Osteoblast (primary cell): Measurements from ENCODE around the gene LAMA5. TPM values are rescaled to one million over a fixed set of nuclear protein-coding genes. Genes with fewer than 3 reads are reported as not detected.

Experiments
- DNase-seq: peaks from one replicate; pipeline ENCODE4 v3.0.0; 2011; ENCODE audit warnings: low spot score, mixed read lengths; ENCODE audit not compliant: insufficient read length; ENCODE audit errors: missing footprints
- H2AFZ ChIP-seq: 2 replicates; pipeline ENCODE4 v1.6.0; 2011; ENCODE audit warnings: mild to moderate bottlenecking, low read length
- H3K27ac ChIP-seq: 2 replicates; pipeline ENCODE4 v1.5.1; 2011; ENCODE audit warnings: mild to moderate bottlenecking, low read depth, low read length, moderate library complexity
- H3K27me3 ChIP-seq: 2 replicates; pipeline ENCODE4 v1.6.0; 2012; ENCODE audit warnings: mild to moderate bottlenecking, control low read depth, inconsistent platforms, low read length, moderate library complexity; ENCODE audit not compliant: insufficient read depth
- H3K36me3 ChIP-seq: 2 replicates; pipeline ENCODE4 v1.5.1; 2011; ENCODE audit warnings: mild to moderate bottlenecking, low read length, control low read depth, moderate library complexity; ENCODE audit not compliant: insufficient read depth
- H3K4me1 ChIP-seq: 2 replicates; pipeline ENCODE4 v1.5.1; 2011; ENCODE audit warnings: mild to moderate bottlenecking, low read length, control low read depth, moderate library complexity; ENCODE audit not compliant: insufficient read depth
- H3K4me2 ChIP-seq: 2 replicates; pipeline ENCODE4 v1.6.0; 2011; ENCODE audit warnings: mild to moderate bottlenecking, low read length; ENCODE audit not compliant: insufficient read depth
- H3K4me3 ChIP-seq: fragments of 200-600 bp; sonication (generic); 3 replicates; pipeline ENCODE4 v1.5.1; 2012; ENCODE audit warnings: mild to moderate bottlenecking, low read length, inconsistent platforms; ENCODE audit not compliant: insufficient read depth
- H3K79me2 ChIP-seq: 2 replicates; pipeline ENCODE4 v1.6.0; 2012; ENCODE audit warnings: mild to moderate bottlenecking, low read length, control low read depth, inconsistent platforms; ENCODE audit not compliant: insufficient read depth
- H3K9me3 ChIP-seq: 2 replicates; pipeline ENCODE4 v1.5.1; 2011; ENCODE audit warnings: low read depth, low read length, control low read depth
- H4K20me1 ChIP-seq: 2 replicates; pipeline ENCODE4 v1.6.0; 2012; ENCODE audit warnings: mild to moderate bottlenecking, low read length, control low read depth; ENCODE audit not compliant: insufficient read depth
- total RNA-seq: library from RNA; depleted of rRNA; stranded (reverse); fragments of >200 nt; gene quantifications from 2 replicates; pipeline ENCODE4 v1.2.3, GENCODE V29; 2012
- TF ChIP-seq, protein P1 (sequence below): IDR thresholded peaks from 2 replicates; pipeline ENCODE4 v1.5.1; 2011; ENCODE audit warnings: mild to moderate bottlenecking, low read depth, low read length, moderate library complexity; ENCODE audit errors: extremely low read depth

The LAMA5 gene
- total RNA-seq, 1 donor: 2.2 TPM

DNA sequence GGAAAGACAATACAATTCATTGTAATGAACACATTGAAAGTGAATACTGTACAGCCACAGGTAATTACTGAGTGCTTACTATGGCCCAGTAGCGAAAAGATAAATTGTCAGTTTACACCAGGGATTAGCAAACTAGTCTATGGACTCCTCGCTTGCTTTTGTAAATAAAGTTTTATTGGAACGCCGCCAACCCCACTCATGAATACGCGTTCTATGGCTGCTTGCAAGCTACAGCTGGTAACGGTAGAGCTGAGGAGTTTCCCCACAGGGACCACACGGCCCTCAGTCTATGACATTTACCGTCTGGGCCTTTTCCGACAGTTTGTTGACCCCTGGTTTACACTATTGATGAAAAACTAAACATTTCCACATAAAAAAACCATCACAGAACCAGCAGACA lies 24.2 kb downstream of the LAMA5 start:
- TF ChIP-seq, protein P1, sequence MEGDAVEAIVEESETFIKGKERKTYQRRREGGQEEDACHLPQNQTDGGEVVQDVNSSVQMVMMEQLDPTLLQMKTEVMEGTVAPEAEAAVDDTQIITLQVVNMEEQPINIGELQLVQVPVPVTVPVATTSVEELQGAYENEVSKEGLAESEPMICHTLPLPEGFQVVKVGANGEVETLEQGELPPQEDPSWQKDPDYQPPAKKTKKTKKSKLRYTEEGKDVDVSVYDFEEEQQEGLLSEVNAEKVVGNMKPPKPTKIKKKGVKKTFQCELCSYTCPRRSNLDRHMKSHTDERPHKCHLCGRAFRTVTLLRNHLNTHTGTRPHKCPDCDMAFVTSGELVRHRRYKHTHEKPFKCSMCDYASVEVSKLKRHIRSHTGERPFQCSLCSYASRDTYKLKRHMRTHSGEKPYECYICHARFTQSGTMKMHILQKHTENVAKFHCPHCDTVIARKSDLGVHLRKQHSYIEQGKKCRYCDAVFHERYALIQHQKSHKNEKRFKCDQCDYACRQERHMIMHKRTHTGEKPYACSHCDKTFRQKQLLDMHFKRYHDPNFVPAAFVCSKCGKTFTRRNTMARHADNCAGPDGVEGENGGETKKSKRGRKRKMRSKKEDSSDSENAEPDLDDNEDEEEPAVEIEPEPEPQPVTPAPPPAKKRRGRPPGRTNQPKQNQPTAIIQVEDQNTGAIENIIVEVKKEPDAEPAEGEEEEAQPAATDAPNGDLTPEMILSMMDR: no peak
- Histone ChIP-seq H3K27ac (no peak overlapping the region), H3K4me2 (no peak overlapping the region), H3K4me3 (no peak overlapping the region), H3K79me2 (no peaks in the 10 kb centered on the region), H3K36me3 (no peaks in the 10 kb centered on the region), H4K20me1 (no peaks in the 10 kb centered on the region), H3K9me3 (no peaks in the 10 kb centered on the region), H3K4me1 (no peaks in the 10 kb centered on the region), H3K27me3 (no peaks in the 10 kb centered on the region), H2AFZ (no peak overlapping the region)
- no peak for DNase-seq

DNA sequence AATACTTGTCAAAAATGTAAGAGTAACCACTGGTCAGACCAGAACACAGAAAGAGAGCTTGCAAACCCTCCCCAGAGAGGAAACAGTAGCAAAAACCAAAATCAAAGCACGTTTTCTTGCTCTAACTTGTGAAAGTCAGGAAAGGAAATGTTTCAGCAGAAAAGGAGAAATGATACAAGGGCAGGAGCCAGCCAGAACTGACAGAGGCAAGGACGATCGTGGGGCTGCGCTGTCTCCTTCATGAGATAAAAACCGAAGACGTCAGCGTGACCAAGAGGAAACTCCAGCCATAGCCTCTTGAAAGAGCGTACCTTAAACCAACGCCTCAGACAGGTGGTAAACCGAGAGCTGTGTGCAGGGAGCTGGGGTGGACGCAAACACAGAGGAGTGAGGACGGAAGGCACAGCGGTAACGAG lies 27.5 kb downstream of the LAMA5 start:
- DNase-seq: no peak
- Histone ChIP-seq H3K27me3 (no peaks in the 10 kb centered on the region), H3K9me3 (no peaks in the 10 kb centered on the region), H3K4me3 (no peak overlapping the region), H4K20me1 (no peaks in the 10 kb centered on the region), H3K79me2 (no peaks in the 10 kb centered on the region), H3K4me1 (no peaks in the 10 kb centered on the region), H3K4me2 (no peak overlapping the region), H2AFZ (no peak overlapping the region), H3K27ac (no peak overlapping the region), H3K36me3 (no peaks in the 10 kb centered on the region)
- TF ChIP-seq, protein P1: no peak

DNA sequence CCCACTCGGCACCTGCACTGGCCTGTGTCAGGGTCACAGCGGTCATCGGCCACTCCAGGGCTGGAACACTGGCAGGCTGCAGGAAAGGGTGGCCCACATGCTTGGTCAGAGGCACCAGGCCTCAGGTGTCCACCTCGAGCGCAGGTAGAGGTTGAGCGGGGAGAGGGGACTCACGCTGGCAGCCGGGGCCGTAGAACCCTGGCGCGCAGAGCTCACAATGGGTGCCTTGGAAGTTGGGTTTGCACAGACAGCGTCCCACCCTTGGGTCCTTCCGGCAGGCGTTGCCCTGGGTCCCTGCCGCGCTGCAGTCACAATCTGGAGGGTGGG lies 28.9 kb downstream of the LAMA5 start:
- H2AFZ ChIP-seq: no peak overlapping the region
- DNase-seq: no peak
- H3K4me1 ChIP-seq: no peaks in the 10 kb centered on the region
- H3K9me3 ChIP-seq: no peaks in the 10 kb centered on the region
- H3K27ac ChIP-seq: no peak overlapping the region
- TF ChIP-seq, protein P1: no peak
- H3K36me3 ChIP-seq: no peaks in the 10 kb centered on the region
- H3K4me2 ChIP-seq: no peak overlapping the region
- H4K20me1 ChIP-seq: no peaks in the 10 kb centered on the region
- no peaks in the 10 kb centered on the region for H3K27me3 ChIP-seq
- H3K4me3 ChIP-seq: no peak overlapping the region
- no peaks in the 10 kb centered on the region for H3K79me2 ChIP-seq

DNA sequence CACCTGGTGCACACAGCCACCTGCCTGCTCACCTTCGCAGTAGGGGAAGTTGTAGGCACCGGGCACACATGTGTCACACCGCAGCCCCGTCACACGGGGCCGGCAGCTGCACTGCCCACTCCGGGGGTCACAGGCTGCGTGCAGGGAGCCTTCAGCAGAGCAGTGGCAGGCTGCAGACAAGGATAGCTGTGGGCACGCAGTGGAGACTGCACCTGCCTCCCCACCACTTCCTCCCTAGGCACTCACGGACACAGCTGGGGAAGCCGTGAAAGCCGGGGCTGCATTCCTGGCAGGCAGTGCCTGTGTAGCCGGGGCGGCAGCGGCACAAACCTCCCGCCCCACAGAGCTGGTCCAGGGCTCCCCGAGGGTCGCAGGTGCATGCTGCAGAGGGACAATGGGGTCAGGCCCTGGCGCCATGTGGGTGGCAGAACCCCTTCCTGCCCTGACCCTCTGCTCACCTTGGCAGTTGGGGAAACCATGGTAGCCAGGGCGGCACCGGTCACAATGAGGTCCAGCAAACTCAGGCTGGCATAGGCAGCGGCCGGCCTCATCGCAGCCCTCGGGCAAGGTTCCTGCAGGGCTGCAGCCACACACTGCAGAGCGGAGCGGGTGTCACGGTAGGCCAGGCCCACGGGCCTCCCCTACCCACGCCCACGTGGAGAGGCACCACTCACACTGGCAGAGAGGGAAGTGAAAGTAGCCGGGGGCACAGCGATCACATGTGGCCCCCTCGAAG lies 29.4 kb downstream of the LAMA5 start:
- Histone ChIP-seq H3K4me3 (no peak overlapping the region), H3K27me3 (no peaks in the 10 kb centered on the region), H3K27ac (no peak overlapping the region), H3K9me3 (no peaks in the 10 kb centered on the region), H2AFZ (no peak overlapping the region), H3K4me2 (no peak overlapping the region), H3K4me1 (no peaks in the 10 kb centered on the region), H3K36me3 (no peaks in the 10 kb centered on the region), H3K79me2 (no peaks in the 10 kb centered on the region), H4K20me1 (no peaks in the 10 kb centered on the region)
- TF ChIP-seq, protein P1: no peak
- DNase-seq: no peak
